ENCODE results near the gene SEC16A. TPM values are rescaled to one million over a fixed set of nuclear protein-coding genes. Genes with fewer than 3 reads are reported as not detected.

The SEC16A gene, protein sequence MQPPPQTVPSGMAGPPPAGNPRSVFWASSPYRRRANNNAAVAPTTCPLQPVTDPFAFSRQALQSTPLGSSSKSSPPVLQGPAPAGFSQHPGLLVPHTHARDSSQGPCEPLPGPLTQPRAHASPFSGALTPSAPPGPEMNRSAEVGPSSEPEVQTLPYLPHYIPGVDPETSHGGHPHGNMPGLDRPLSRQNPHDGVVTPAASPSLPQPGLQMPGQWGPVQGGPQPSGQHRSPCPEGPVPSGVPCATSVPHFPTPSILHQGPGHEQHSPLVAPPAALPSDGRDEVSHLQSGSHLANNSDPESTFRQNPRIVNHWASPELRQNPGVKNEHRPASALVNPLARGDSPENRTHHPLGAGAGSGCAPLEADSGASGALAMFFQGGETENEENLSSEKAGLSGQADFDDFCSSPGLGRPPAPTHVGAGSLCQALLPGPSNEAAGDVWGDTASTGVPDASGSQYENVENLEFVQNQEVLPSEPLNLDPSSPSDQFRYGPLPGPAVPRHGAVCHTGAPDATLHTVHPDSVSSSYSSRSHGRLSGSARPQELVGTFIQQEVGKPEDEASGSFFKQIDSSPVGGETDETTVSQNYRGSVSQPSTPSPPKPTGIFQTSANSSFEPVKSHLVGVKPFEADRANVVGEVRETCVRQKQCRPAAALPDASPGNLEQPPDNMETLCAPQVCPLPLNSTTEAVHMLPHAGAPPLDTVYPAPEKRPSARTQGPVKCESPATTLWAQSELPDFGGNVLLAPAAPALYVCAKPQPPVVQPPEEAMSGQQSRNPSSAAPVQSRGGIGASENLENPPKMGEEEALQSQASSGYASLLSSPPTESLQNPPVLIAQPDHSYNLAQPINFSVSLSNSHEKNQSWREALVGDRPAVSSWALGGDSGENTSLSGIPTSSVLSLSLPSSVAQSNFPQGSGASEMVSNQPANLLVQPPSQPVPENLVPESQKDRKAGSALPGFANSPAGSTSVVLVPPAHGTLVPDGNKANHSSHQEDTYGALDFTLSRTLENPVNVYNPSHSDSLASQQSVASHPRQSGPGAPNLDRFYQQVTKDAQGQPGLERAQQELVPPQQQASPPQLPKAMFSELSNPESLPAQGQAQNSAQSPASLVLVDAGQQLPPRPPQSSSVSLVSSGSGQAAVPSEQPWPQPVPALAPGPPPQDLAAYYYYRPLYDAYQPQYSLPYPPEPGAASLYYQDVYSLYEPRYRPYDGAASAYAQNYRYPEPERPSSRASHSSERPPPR (N-terminal part only)
- 17.7 and 24.4 TPM in 2 replicates for total RNA-seq

DNA sequence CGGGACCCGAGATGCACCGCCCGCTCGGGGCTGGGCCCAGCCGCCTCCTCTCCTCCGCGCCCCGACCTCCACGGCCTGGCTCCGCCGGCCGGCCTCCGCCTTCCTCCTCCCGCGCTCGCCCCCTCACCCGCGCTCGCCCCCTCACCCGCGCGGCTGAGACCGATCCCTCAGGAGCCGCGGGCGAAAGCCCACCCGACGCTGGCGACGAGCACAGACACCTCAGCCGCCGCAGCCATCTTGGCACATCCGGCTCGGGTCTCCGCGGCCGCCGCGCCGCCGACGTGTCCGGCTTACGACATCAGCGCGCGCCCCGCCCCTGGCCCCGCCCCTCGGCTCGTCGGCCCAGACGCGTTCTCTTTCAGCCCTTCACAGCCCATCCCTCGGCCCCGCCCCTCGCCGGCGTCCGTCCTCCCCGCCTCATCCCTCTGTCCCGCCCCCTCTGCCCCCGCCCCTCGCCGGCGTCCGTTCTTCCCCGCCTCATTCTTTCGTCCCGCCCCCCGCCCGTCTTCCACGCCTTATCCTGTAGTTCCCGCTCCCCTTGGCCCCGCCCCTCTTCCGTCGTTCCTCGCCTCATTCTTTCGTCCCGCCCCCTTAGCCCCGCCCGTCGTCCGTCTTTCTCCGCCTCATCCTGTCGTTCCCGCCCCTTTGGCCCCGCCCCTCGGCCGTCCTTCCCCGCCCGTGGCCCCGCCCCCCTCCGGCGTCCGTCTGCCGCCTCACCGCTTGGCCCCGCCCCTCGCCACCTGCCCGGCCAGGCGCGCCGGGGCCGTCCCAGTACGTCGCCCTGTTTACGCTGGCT, at the start of gene SEC16A:
TSS of gene SEC16A (minus strand) at position 248 of the 796 bp plus-strand sequence. CDS start 5,425 bp downstream, outside the sequence.

DNA sequence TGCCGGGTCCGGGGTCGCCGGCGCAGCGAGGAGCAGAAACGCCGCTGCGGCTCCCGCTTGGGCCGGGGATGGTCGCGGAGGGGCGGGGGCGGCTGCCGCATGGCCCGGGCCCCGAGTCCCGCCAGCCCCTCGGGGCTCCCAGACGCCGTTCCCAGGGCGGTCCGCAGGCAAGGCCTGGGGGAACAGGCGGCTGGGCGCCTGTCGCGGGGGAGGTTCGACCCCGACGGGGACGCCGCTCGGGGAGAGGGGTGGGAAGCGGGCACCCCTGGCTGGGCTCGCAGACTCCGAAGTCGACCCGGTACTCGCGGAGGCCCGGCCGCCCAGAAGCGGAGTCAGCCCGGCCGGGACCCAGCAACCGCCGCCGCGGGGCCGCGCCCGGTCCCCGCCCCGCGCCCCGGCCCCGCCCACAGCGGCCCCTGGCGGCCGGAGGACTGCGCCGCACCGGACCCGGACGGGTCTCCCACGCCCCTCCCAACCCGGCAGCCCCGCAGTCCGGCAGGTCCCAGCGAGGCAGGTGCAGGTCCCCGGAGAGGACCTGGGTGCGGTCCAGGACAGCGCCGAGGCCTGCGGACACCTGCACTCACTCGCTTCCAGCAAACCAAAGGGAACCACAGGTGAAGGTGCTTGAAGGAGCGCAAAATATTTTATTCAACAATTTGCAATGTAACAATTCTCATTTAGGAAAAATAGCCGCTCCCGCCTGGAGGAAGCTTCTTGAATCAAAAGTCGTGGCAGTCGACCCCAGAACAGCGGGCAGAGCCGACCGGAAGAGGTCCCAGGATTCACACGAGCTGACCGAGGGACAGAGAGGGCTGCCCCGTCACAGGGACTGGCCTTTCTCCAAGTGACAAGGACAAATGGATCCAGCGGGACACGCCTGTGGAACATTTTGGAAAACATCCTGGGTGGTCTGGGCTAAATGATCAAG, 43.1 kb downstream of the SEC16A start, which contains the start of gene INPP5E:
TSS of gene INPP5E (minus strand) at position 365 of the 928 bp plus-strand sequence. CDS start 426 bp downstream, outside the sequence.

DNA sequence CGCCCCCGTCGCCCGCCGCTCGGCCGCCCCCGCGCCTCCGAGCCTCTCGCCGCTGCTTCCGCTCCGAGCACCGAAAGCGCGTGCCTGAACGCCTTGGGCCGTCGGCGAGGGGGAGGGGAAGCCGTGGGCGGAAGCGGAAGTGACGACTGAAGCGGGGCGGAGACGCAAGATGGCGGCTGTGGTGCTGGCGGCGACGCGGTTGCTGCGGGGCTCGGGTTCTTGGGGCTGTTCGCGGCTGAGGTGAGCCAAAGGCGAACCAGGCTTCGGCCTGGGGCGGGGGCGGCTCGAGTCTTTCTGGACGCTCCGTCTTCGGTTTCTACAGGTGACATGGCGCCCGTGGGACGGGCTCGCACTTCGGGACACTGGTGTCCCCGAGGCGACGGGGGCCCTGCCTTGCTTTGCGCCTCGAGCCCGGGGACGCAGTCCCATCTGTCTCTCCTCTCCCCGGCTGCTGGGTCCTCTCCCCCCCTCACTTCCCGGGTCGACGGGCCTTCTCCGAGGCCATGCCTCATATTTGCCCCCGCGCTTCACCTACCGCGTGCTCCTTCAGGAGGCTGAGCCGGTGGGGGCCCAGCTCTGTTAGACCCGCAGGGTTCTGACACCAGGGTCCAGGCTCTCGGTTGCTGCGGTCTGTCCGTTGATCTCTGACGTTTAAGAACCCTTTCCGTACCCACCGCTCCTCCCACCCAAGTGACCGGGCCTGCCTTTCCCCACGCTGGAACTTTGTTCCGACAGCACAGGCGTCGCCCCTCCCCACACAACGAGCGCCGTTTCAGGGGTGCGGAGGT, 72.1 kb downstream of the SEC16A start, which contains the start of the genes ENTR1 and PMPCA:
TSS of gene ENTR1 (minus strand) at position 115 of the 788 bp plus-strand sequence. CDS start 217 bp downstream, outside the sequence.
TSS of gene PMPCA (plus strand) at position 159 of the 788 bp plus-strand sequence. CDS start at position 170, 11 bp downstream.

DNA sequence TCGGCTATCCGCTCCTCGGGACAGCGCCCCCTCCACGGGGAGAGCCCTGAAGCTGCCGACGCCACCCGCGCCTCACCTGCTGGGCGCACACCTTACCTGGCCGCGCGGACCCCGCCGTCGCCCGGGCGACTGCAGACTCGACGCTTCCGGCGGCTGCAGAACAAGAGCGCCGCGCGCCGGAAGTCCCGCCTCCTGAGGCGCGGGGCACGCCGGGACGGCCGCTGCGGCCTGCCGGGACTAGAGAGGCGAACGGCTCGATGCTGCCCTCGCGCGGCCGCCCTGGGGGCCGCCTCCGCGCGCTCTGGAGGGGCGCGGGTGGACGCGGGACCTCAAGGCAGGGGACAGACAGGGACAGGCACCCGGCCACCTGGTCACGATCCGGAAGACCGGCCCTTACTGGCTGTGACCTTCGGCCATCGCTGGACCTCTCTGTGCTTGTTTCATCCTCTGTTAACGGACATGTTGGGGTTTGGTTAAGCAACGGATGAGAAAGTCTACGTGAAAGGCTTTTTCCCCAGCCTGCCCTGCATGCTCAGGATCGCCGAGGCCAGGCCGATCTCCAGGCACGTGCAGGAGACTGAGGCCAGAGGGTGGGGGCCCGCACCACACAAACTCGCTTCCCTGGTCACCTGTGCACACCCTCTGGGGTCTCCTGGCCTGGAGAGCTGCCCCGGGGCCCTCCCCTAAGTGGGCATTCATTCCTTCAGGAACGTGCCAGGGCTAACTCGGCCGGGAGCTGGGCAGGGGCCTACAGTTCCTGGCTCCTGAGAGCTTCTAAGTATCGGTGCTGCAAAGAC, 82.6 kb downstream of the SEC16A start, which contains the start of gene SNAPC4:
TSS of gene SNAPC4 (minus strand) at position 133 of the 797 bp plus-strand sequence. CDS start 1,742 bp downstream, outside the sequence.

Other genes with a start within 250 kb of the SEC16A start
- gene QSOX2, start 237.2 kb downstream of the SEC16A start, total RNA-seq, result 9.4 and 14.5 TPM in 2 replicates
- not detected in 2 replicates for gene CCDC187, start 178.9 kb downstream of the SEC16A start, total RNA-seq
- gene GPSM1, start 155.5 kb downstream of the SEC16A start, total RNA-seq, result 24.7 and 34.4 TPM in 2 replicates
- 9.3 and 19.3 TPM in 2 replicates for gene DNLZ, start 119.3 kb downstream of the SEC16A start, total RNA-seq
- gene CARD9, start 109.4 kb downstream of the SEC16A start, total RNA-seq, result 0.27 and 0.28 TPM in 2 replicates
- gene SNAPC4, start 82.9 kb downstream of the SEC16A start, total RNA-seq, result 8.4 and 8.7 TPM in 2 replicates
- 30.4 and 31.4 TPM in 2 replicates for gene ENTR1, start 72.4 kb downstream of the SEC16A start, total RNA-seq
- gene PMPCA, start 72.4 kb downstream of the SEC16A start, total RNA-seq, result 42.4 and 47.2 TPM in 2 replicates
- gene INPP5E, start 43.2 kb downstream of the SEC16A start, total RNA-seq, result 4.9 and 6.5 TPM in 2 replicates
- 109 and 129 TPM in 2 replicates for gene NOTCH1, start 63.0 kb upstream of the SEC16A start, total RNA-seq
- 318 and 599 TPM in 2 replicates for gene EGFL7, start 179.9 kb upstream of the SEC16A start, total RNA-seq
- 31.4 and 36.0 TPM in 2 replicates for gene AGPAT2, start 204.4 kb upstream of the SEC16A start, total RNA-seq
- gene DIPK1B, start 229.5 kb upstream of the SEC16A start, total RNA-seq, result 100 and 125 TPM in 2 replicates

Measured in endothelial cell of coronary artery (primary cell).